Ishikawa (cell line): ENCODE results near the gene ACOD1.

ENCODE experiments used
- CEBPB ChIP-seq: IDR thresholded peaks from 2 replicates; pipeline ENCODE4 v1.6.1; 2012
- CREB1 ChIP-seq: IDR thresholded peaks from 2 replicates; pipeline ENCODE4 v1.6.1; 2012; ENCODE audit warnings: low read depth
- EGR1 ChIP-seq: IDR thresholded peaks from 2 replicates; pipeline ENCODE4 v1.6.1; 2012
- EP300 ChIP-seq: IDR thresholded peaks from 2 replicates; pipeline ENCODE4 v1.6.1; 2012; ENCODE audit warnings: borderline replicate concordance
- FOXM1 ChIP-seq: IDR thresholded peaks from 2 replicates; pipeline ENCODE4 v1.6.1; 2012; ENCODE audit warnings: low read depth, borderline replicate concordance
- MAX ChIP-seq: IDR thresholded peaks from 2 replicates; pipeline ENCODE4 v1.6.1; 2012
- NFIC ChIP-seq: IDR thresholded peaks from 2 replicates; pipeline ENCODE4 v1.6.1; 2012
- RAD21 ChIP-seq: IDR thresholded peaks from 2 replicates; pipeline ENCODE4 v1.6.1; 2012; ENCODE audit warnings: low read depth
- REST ChIP-seq: IDR thresholded peaks from 2 replicates; pipeline ENCODE4 v1.6.1; 2012; ENCODE audit warnings: low read depth, mild to moderate bottlenecking
- TAF1 ChIP-seq: IDR thresholded peaks from 2 replicates; pipeline ENCODE4 v1.6.1; 2012; ENCODE audit warnings: low read depth, mild to moderate bottlenecking
- TCF12 ChIP-seq: IDR thresholded peaks from 2 replicates; pipeline ENCODE4 v1.6.1; 2012; ENCODE audit warnings: low read depth
- TEAD4 ChIP-seq: IDR thresholded peaks from 2 replicates; pipeline ENCODE4 v1.6.1; 2012
- USF1 ChIP-seq: IDR thresholded peaks from 2 replicates; pipeline ENCODE4 v1.6.1; 2012
- YY1 ChIP-seq: IDR thresholded peaks from 2 replicates; pipeline ENCODE4 v1.6.1; 2012; ENCODE audit warnings: low read depth
- ZBTB7A ChIP-seq: IDR thresholded peaks from 2 replicates; pipeline ENCODE4 v1.6.1; 2012; ENCODE audit warnings: low read depth

Gene ACOD1

DNA sequence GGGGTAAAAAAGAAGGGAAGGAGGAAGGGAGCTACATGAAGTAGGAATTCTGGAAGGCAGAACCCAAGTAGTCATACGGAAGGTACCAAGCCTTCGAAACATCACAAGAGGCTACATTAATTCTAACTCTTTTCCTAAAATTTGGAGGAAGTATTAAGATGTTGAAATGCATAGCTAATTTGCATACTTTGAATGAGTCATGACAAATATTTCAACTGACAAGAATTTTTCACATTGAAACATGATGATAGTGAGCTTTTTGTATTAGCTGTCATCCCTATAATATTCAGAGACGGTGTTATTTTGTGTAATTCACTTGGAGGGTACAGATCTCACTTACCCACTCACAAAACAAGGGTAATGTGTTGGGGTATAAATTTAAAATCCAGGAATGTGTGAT, 9.1 kb upstream of the ACOD1 start:
- TF ChIP-seq REST (no peak), RAD21 (no peak), FOXM1 (no peak), EGR1 (no peak), CREB1 (no peak), TEAD4 (no peak), USF1 (no peak), MAX (no peak), ZBTB7A (no peak), NFIC (no peak), TAF1 (no peak), EP300 (no peak)

- no peak for TF ChIP-seq ZBTB7A
- no peak for TF ChIP-seq TCF12
- no peak for TF ChIP-seq TAF1
- TF ChIP-seq RAD21, result no peak
- TF ChIP-seq NFIC, result no peak
- TF ChIP-seq MAX, result no peak
- TF ChIP-seq EGR1, result no peak
- no peak for TF ChIP-seq FOXM1
- TF ChIP-seq CEBPB, result no peak
- TF ChIP-seq EP300, result no peak
- no peak for TF ChIP-seq USF1
- no peak for TF ChIP-seq TEAD4
Observed at GRCh38 chr13:76942363-76942762, 5.9 kb upstream of the ACOD1 start.

DNA sequence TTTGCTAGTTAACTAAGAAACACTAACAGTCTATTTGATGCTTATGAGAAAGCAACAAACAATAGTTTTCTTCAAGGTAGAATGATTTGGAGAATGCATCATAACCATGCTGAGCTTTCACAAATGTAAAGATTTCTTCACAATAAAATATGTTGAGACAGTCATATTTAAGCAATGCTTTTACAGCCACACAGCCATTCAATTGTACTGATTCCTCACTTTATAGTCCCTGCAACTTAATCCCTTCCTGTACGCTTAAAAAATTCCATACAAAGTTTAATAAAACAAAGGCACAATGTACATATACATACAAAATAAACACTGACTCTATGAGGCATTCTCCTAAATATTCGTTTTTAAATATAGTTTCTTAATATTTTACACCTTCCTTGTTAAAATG, 4.7 kb upstream of the ACOD1 start:
- TF ChIP-seq EGR1 (no peak), MAX (no peak), TEAD4 (no peak), EP300 (no peak), CREB1 (no peak), REST (no peak), CEBPB (no peak), FOXM1 (no peak), YY1 (no peak), ZBTB7A (no peak), TAF1 (no peak), USF1 (no peak), TCF12 (no peak), NFIC (no peak), RAD21 (no peak)

GRCh38 chr13:76944456-76944855, 3.9 kb upstream of the ACOD1 start:
- TF ChIP-seq RAD21, result no peak
- no peak for TF ChIP-seq EGR1
- TF ChIP-seq TCF12, result no peak
- TF ChIP-seq NFIC, result no peak
- TF ChIP-seq EP300, result no peak
- no peak for TF ChIP-seq TAF1
- TF ChIP-seq FOXM1, result no peak
- no peak for TF ChIP-seq TEAD4
- no peak for TF ChIP-seq CREB1
- no peak for TF ChIP-seq CEBPB
- TF ChIP-seq YY1, result no peak
- TF ChIP-seq REST, result no peak
- no peak for TF ChIP-seq USF1
